Measurements from ENCODE around the gene HASPIN.
A peak's percentile ranks its signal among the peaks of the same experiment; 100 is the strongest.

HASPIN gene

GRCh38 chr17:3723556-3724377, at the start of gene HASPIN:
Gene HASPIN (plus strand): TSS chr17:3723903. CDS start chr17:3723936, 33 bp downstream.
- peak within 1 kb of the TSS; percentile 87 for H2AFZ ChIP-seq (ENCODE audit: low read depth, low read length)
- H3K4me1 ChIP-seq (ENCODE audit: insufficient read depth, low read length) = peaks cover 20% of the 10 kb centered on the region
- H3K4me3 ChIP-seq (ENCODE audit: low read length) = peak within 1 kb of the TSS; percentile 88
- H3K9me3 ChIP-seq (ENCODE audit: low read length) = no peaks in the 10 kb centered on the region
- peaks cover 31% of the 10 kb centered on the region for H3K36me3 ChIP-seq (ENCODE audit: insufficient read depth, low read length)
- no peaks in the 10 kb centered on the region for H3K27me3 ChIP-seq (ENCODE audit: insufficient read depth, low read length)

GRCh38 chr17:3675886-3676285, 47.8 kb upstream of the HASPIN start:
- no peak overlapping the region for H3K4me3 ChIP-seq (ENCODE audit: low read length)
- H3K4me1 ChIP-seq (ENCODE audit: insufficient read depth, low read length) = no peaks in the 10 kb centered on the region
- H3K36me3 ChIP-seq (ENCODE audit: insufficient read depth, low read length) = no peaks in the 10 kb centered on the region
- H3K9me3 ChIP-seq (ENCODE audit: low read length) = no peaks in the 10 kb centered on the region
- peaks cover 5% of the 10 kb centered on the region for H3K27me3 ChIP-seq (ENCODE audit: insufficient read depth, low read length)
- H2AFZ ChIP-seq (ENCODE audit: low read depth, low read length) = no peak overlapping the region

DNA sequence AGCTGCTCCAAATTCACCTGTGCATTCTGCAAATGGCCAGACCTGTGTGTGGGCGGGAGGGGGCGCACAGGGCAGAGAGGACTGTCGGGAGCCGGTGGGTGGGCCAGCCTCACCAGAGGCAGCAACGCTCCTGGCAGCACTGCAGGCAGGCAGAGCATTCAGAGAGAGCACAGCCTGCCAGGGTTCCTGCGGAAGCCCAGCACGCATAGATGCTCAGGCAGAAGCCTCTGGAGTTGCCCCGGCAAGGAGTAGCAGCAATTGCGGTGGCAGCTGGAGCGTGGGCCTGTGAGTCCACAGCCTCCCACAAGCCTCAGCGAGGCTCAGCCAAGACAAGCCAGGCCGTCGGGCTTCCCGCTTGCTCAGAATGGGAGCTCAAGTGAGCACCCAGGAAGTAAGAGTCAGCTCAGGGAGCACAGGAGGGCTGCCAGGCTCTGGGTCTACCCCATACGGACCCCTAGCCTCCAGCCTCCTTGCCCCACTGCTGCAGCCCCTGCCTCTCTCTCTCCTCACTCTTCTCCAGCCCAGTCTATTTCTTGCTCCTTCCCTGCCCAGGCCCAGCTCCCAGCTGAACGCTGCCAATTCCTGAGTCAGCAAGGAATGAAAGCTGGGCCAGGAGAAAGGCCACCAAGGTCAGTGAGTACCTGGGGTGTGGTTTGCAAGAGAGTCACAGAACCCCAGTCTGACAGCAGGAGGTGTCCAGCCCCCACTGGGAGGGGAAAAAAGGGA, 45.4 kb upstream of the HASPIN start:
- no peaks in the 10 kb centered on the region for H3K36me3 ChIP-seq (ENCODE audit: insufficient read depth, low read length)
- H3K4me3 ChIP-seq (ENCODE audit: low read length) = no peak overlapping the region
- peaks cover 5% of the 10 kb centered on the region for H3K27me3 ChIP-seq (ENCODE audit: insufficient read depth, low read length)
- H3K4me1 ChIP-seq (ENCODE audit: insufficient read depth, low read length) = no peaks in the 10 kb centered on the region
- no peaks in the 10 kb centered on the region for H3K9me3 ChIP-seq (ENCODE audit: low read length)
- no peak overlapping the region for H2AFZ ChIP-seq (ENCODE audit: low read depth, low read length)

- Histone ChIP-seq H3K27me3 (ENCODE audit: insufficient read depth, low read length) (peaks cover 5% of the 10 kb centered on the region), H3K4me3 (ENCODE audit: low read length) (no peak overlapping the region), H2AFZ (ENCODE audit: low read depth, low read length) (no peak overlapping the region), H3K9me3 (ENCODE audit: low read length) (no peaks in the 10 kb centered on the region), H3K4me1 (ENCODE audit: insufficient read depth, low read length) (no peaks in the 10 kb centered on the region), H3K36me3 (ENCODE audit: insufficient read depth, low read length) (no peaks in the 10 kb centered on the region)
Measured at GRCh38 chr17:3678821-3679530, 44.7 kb upstream of the HASPIN start.

DNA sequence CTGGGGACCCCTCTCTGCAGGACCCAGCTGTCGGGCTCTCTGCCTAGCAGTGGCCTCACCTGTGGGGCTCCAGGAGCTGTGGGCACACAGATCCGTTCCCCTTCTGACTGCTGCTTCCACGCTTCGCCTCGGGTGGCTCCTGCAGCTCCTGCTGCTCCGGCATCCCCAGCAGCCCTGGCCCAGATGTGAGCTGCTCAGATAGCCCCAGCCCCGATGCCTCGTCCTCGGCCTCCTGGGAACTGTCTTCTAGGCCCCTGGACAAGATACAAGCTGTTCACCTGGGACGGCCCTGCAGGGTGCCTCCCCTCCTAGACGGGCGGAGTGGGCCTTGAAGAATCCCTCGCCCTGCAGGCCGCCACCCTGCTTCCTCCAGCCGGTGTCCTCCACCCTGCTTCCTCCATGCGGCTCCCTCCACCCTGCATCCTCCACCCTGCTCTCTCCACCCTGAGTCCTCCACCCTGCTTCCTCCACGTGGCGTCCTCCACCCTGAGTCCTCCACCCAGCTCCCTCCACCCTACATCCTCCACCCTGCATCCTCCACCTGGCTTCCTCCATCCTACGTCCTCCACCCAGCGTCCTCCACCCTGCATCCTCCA, 44.1 kb upstream of the HASPIN start:
- H2AFZ ChIP-seq (ENCODE audit: low read depth, low read length) = no peak overlapping the region
- H3K27me3 ChIP-seq (ENCODE audit: insufficient read depth, low read length) = peaks cover 5% of the 10 kb centered on the region
- no peaks in the 10 kb centered on the region for H3K36me3 ChIP-seq (ENCODE audit: insufficient read depth, low read length)
- no peaks in the 10 kb centered on the region for H3K9me3 ChIP-seq (ENCODE audit: low read length)
- no peak overlapping the region for H3K4me3 ChIP-seq (ENCODE audit: low read length)
- no peaks in the 10 kb centered on the region for H3K4me1 ChIP-seq (ENCODE audit: insufficient read depth, low read length)

DNA sequence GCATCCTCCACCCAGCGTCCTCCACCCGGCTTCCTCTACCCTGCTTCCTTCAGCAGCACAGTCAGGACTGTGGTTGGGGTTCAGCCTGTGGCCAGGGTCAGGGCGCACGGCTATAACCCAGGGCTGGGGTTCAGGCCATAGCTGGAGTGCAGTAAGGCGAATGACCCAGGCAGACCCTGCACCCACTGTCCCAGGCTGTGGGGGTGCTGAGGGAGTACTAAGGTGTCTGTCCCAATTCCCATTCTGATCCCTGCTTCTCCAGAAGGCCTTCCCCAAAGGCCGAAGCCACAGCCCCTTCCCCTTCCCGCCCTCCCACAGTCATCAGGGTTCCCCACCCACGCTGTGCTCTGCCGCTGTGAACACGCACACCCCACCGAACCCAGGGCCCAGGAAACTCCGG, 42.6 kb upstream of the HASPIN start:
- Histone ChIP-seq H3K9me3 (ENCODE audit: low read length) (no peaks in the 10 kb centered on the region), H3K4me3 (ENCODE audit: low read length) (no peak overlapping the region), H2AFZ (ENCODE audit: low read depth, low read length) (no peak overlapping the region), H3K4me1 (ENCODE audit: insufficient read depth, low read length) (no peaks in the 10 kb centered on the region), H3K36me3 (ENCODE audit: insufficient read depth, low read length) (no peaks in the 10 kb centered on the region), H3K27me3 (ENCODE audit: insufficient read depth, low read length) (peaks cover 5% of the 10 kb centered on the region)

- Histone ChIP-seq H2AFZ (ENCODE audit: low read depth, low read length) (no peak overlapping the region), H3K4me1 (ENCODE audit: insufficient read depth, low read length) (no peaks in the 10 kb centered on the region), H3K27me3 (ENCODE audit: insufficient read depth, low read length) (peaks cover 5% of the 10 kb centered on the region), H3K4me3 (ENCODE audit: low read length) (no peak overlapping the region), H3K9me3 (ENCODE audit: low read length) (no peaks in the 10 kb centered on the region), H3K36me3 (ENCODE audit: insufficient read depth, low read length) (no peaks in the 10 kb centered on the region)
Measured at GRCh38 chr17:3681565-3681964, 42.1 kb upstream of the HASPIN start.

- H3K27me3 ChIP-seq (ENCODE audit: insufficient read depth, low read length) = peaks cover 3% of the 10 kb centered on the region
- no peaks in the 10 kb centered on the region for H3K36me3 ChIP-seq (ENCODE audit: insufficient read depth, low read length)
- no peaks in the 10 kb centered on the region for H3K4me1 ChIP-seq (ENCODE audit: insufficient read depth, low read length)
- no peak overlapping the region for H2AFZ ChIP-seq (ENCODE audit: low read depth, low read length)
- H3K9me3 ChIP-seq (ENCODE audit: low read length) = no peaks in the 10 kb centered on the region
- H3K4me3 ChIP-seq (ENCODE audit: low read length) = no peak overlapping the region
Measured at GRCh38 chr17:3682033-3682432, 41.7 kb upstream of the HASPIN start.

GRCh38 chr17:3683054-3683511, 40.6 kb upstream of the HASPIN start:
- peaks cover 1% of the 10 kb centered on the region for H3K4me1 ChIP-seq (ENCODE audit: insufficient read depth, low read length)
- H3K4me3 ChIP-seq (ENCODE audit: low read length) = no peak overlapping the region
- no peaks in the 10 kb centered on the region for H3K36me3 ChIP-seq (ENCODE audit: insufficient read depth, low read length)
- H3K9me3 ChIP-seq (ENCODE audit: low read length) = no peaks in the 10 kb centered on the region
- H3K27me3 ChIP-seq (ENCODE audit: insufficient read depth, low read length) = no peaks in the 10 kb centered on the region
- no peak overlapping the region for H2AFZ ChIP-seq (ENCODE audit: low read depth, low read length)

DNA sequence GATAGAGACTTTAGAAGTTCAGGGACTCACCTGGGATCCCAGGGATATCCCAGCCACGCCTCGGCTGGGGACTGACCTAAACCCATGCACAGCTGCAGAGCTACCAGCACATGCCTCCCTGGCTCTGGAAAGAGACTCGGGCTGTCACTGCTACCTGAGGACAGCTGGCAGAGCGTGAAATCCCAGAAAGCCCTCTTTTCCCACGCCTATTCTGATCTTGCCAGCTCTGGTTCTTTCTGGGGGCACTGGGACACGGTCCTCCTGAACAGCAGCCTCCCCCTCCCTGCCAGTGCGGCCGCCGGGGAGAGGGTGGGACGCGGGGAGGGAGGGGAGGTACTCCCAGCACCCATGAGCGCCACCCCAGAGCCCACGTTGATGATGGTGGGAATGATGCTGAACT, 38.5 kb upstream of the HASPIN start:
- no peaks in the 10 kb centered on the region for H3K9me3 ChIP-seq (ENCODE audit: low read length)
- no peak overlapping the region for H2AFZ ChIP-seq (ENCODE audit: low read depth, low read length)
- no peaks in the 10 kb centered on the region for H3K27me3 ChIP-seq (ENCODE audit: insufficient read depth, low read length)
- H3K36me3 ChIP-seq (ENCODE audit: insufficient read depth, low read length) = no peaks in the 10 kb centered on the region
- H3K4me1 ChIP-seq (ENCODE audit: insufficient read depth, low read length) = peaks cover 6% of the 10 kb centered on the region
- H3K4me3 ChIP-seq (ENCODE audit: low read length) = no peak overlapping the region

GRCh38 chr17:3688027-3688553, 35.6 kb upstream of the HASPIN start:
- H2AFZ ChIP-seq (ENCODE audit: low read depth, low read length) = no peak overlapping the region
- H3K4me3 ChIP-seq (ENCODE audit: low read length) = no peak overlapping the region
- H3K36me3 ChIP-seq (ENCODE audit: insufficient read depth, low read length) = no peaks in the 10 kb centered on the region

DNA sequence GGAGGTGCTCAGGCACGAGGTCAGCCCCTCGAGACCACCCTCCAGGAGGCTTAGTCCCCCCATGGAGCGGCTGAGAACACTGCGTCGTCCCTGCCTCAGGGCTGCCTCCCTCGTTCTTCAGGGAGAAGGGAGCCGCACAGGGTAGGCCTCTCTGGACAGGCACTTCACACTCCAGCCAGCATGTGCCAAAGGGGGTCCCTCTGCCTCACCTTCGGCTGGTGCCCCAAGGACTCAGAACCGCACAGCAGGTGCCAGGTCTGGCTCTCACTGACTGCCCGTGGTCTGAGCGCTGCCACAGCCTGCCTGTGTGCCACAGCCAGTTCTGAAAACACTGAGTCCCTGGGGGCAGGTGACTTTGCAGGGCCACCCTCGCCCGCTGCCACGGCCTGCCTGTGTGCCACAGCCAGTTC, 34.8 kb upstream of the HASPIN start:
- Histone ChIP-seq H3K9me3 (ENCODE audit: low read length) (no peaks in the 10 kb centered on the region), H3K4me3 (ENCODE audit: low read length) (no peak overlapping the region), H2AFZ (ENCODE audit: low read depth, low read length) (no peak overlapping the region), H3K27me3 (ENCODE audit: insufficient read depth, low read length) (no peaks in the 10 kb centered on the region), H3K4me1 (ENCODE audit: insufficient read depth, low read length) (peaks cover 6% of the 10 kb centered on the region), H3K36me3 (ENCODE audit: insufficient read depth, low read length) (no peaks in the 10 kb centered on the region)

More at GRCh38 chr17:3688027-3688553, 35.6 kb upstream of the HASPIN start:
- Histone ChIP-seq H3K27me3 (ENCODE audit: insufficient read depth, low read length) (no peaks in the 10 kb centered on the region), H3K4me1 (ENCODE audit: insufficient read depth, low read length) (peaks cover 6% of the 10 kb centered on the region), H3K9me3 (ENCODE audit: low read length) (no peaks in the 10 kb centered on the region)

Data from neuron (in vitro differentiated cells).